ENCODE measurements around the gene FOXP1.

FOXP1 gene

GRCh38 chr3:71419369-71419768 is 164.2 kb downstream of the FOXP1 start:
- no peak for DNase-seq

- DNase-seq: no peak
Measured at GRCh38 chr3:71417791-71418190, 165.7 kb downstream of the FOXP1 start.

GRCh38 chr3:71416876-71417275 is 166.7 kb downstream of the FOXP1 start:
- no peak for DNase-seq

GRCh38 chr3:71415681-71416122 is 167.8 kb downstream of the FOXP1 start:
- DNase-seq: no peak

GRCh38 chr3:71414189-71414927 is 169.2 kb downstream of the FOXP1 start:
- no peak for DNase-seq

GRCh38 chr3:71413572-71413971 is 170.0 kb downstream of the FOXP1 start:
- DNase-seq: no peak

- DNase-seq: no peak
Measured at GRCh38 chr3:71409352-71409751, 174.2 kb downstream of the FOXP1 start.

- DNase-seq: no peak
Measured at GRCh38 chr3:71408903-71409302, 174.6 kb downstream of the FOXP1 start.

- DNase-seq: no peak
Measured at GRCh38 chr3:71407823-71408222, 175.7 kb downstream of the FOXP1 start.

GRCh38 chr3:71406972-71407810 is 176.3 kb downstream of the FOXP1 start:
- DNase-seq: no peak

GRCh38 chr3:71402911-71403310 is 180.6 kb downstream of the FOXP1 start:
- no peak for DNase-seq

GRCh38 chr3:71402280-71402679 is 181.2 kb downstream of the FOXP1 start:
- no peak for DNase-seq

GRCh38 chr3:71401695-71402231 is 181.8 kb downstream of the FOXP1 start:
- DNase-seq: no peak

- DNase-seq: no peak
Measured at GRCh38 chr3:71400986-71401451, 182.5 kb downstream of the FOXP1 start.

- no peak for DNase-seq
Measured at GRCh38 chr3:71399478-71399877, 184.1 kb downstream of the FOXP1 start.

- peak; percentile 23 to 32 for DNase-seq
Measured at GRCh38 chr3:71398157-71398836, 185.2 kb downstream of the FOXP1 start.

GRCh38 chr3:71397726-71398125 is 185.8 kb downstream of the FOXP1 start:
- DNase-seq: no peak

GRCh38 chr3:71397046-71397445 is 186.5 kb downstream of the FOXP1 start:
- DNase-seq: no peak

GRCh38 chr3:71395927-71396695 is 187.4 kb downstream of the FOXP1 start:
- DNase-seq: no peak

- DNase-seq: no peak
Measured at GRCh38 chr3:71395470-71395869, 188.1 kb downstream of the FOXP1 start.

- no peak for DNase-seq
Measured at GRCh38 chr3:71393745-71394144, 189.8 kb downstream of the FOXP1 start.

GRCh38 chr3:71393093-71393492 is 190.4 kb downstream of the FOXP1 start:
- no peak for DNase-seq

Data from activated CD4-positive, alpha-beta T cell treated with anti-CD3 and anti-CD28 coated beads, Interleukin-2, amount 50 U/mL, for 4 hours (primary cell).